BJ (cell line): ENCODE data around the gene ZFP92. TPM values are rescaled to one million over a fixed set of nuclear protein-coding genes. Genes with fewer than 3 reads are reported as not detected.

ENCODE experiments used
- CTCF ChIA-PET: fragments of 350-600 bp; formaldehyde crosslinking; extraction: SDS; loops from one replicate; lab custom pipeline; 2021; ENCODE audit warnings: antibody characterized with exemption, inconsistent platforms; lab: Yijun Ruan, JAX
- POLR2A ChIA-PET: fragments of 300-600 bp; sonication (Branson Sonifier 250); formaldehyde crosslinking; extraction: SDS; loops from one replicate; lab custom pipeline; 2021; ENCODE audit warnings: antibody characterized with exemption; lab: Charles Lee
- DNase-seq: peaks from one replicate; pipeline ENCODE4 v3.0.0-alpha.2; 2011; ENCODE audit warnings: low read depth
- H3K27me3 ChIP-seq: 2 replicates; pipeline ENCODE4 v1.6.0; 2011; ENCODE audit warnings: low read length; ENCODE audit not compliant: control insufficient read depth, insufficient read depth
- H3K36me3 ChIP-seq: 2 replicates; pipeline ENCODE4 v1.5.1; 2011; ENCODE audit warnings: low read length; ENCODE audit not compliant: control insufficient read depth, insufficient read depth
- H3K4me3 ChIP-seq: 2 replicates; pipeline ENCODE4 v1.5.1; 2011; ENCODE audit warnings: low read depth, mild to moderate bottlenecking, control low read depth, low read length
- polyA plus RNA-seq: library from polyadenylated mRNA; depleted of rRNA; stranded (reverse); fragments of >200 nt; gene quantifications from 2 replicates; pipeline ENCODE4 v1.2.3, GENCODE V29; 2011
- TF ChIP-seq, protein P1 (sequence below): IDR thresholded peaks from 2 replicates; pipeline ENCODE4 v1.5.1; 2011; ENCODE audit warnings: low read depth, mild to moderate bottlenecking, control low read depth, inconsistent platforms, low read length, moderate library complexity; ENCODE audit not compliant: insufficient read depth

Gene ZFP92
- polyA plus RNA-seq, 1 experiment, result 0.36 TPM

DNA sequence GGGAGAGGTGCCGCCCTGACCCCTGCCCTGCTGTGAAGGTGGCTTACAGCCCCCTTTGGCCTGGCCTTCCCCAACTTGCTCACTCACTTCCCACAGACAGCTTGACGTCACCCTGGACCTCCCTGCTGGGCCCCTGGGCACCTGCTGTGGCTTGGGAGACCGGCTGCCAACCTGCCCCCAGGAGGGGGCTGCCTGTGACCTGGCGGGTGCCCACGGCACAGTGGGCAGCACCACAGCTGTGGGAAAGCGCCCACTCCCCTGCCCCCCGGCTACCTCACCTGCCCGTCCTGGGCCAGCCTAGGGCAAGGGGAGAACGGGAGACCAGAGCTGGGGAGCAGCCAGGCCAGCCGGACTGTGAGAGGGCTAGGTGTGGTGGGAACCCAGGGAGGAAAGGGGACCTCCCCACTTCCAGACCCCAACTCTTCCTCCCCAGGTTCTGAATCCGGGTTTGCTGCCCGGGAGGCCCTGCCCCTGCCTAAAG, 2.4 kb upstream of the ZFP92 start:
- no peak overlapping the region for H3K4me3 ChIP-seq
- no peaks in the 10 kb centered on the region for H3K27me3 ChIP-seq
- TF ChIP-seq, protein P1, sequence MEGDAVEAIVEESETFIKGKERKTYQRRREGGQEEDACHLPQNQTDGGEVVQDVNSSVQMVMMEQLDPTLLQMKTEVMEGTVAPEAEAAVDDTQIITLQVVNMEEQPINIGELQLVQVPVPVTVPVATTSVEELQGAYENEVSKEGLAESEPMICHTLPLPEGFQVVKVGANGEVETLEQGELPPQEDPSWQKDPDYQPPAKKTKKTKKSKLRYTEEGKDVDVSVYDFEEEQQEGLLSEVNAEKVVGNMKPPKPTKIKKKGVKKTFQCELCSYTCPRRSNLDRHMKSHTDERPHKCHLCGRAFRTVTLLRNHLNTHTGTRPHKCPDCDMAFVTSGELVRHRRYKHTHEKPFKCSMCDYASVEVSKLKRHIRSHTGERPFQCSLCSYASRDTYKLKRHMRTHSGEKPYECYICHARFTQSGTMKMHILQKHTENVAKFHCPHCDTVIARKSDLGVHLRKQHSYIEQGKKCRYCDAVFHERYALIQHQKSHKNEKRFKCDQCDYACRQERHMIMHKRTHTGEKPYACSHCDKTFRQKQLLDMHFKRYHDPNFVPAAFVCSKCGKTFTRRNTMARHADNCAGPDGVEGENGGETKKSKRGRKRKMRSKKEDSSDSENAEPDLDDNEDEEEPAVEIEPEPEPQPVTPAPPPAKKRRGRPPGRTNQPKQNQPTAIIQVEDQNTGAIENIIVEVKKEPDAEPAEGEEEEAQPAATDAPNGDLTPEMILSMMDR, result no peak
- H3K36me3 ChIP-seq, result no peaks in the 10 kb centered on the region
- POLR2A ChIA-PET, result no interaction called here
- CTCF ChIA-PET, result no interaction called here
- no peak for DNase-seq

GRCh38 chrX:153409414-153410101, 1.7 kb upstream of the ZFP92 start:
- no peaks in the 10 kb centered on the region for H3K36me3 ChIP-seq
- DNase-seq, result no peak
- no peak overlapping the region for H3K4me3 ChIP-seq
- no peaks in the 10 kb centered on the region for H3K27me3 ChIP-seq
- TF ChIP-seq, protein P1, result no peak
- POLR2A ChIA-PET, result no interaction called here
- CTCF ChIA-PET, result no interaction called here

DNA sequence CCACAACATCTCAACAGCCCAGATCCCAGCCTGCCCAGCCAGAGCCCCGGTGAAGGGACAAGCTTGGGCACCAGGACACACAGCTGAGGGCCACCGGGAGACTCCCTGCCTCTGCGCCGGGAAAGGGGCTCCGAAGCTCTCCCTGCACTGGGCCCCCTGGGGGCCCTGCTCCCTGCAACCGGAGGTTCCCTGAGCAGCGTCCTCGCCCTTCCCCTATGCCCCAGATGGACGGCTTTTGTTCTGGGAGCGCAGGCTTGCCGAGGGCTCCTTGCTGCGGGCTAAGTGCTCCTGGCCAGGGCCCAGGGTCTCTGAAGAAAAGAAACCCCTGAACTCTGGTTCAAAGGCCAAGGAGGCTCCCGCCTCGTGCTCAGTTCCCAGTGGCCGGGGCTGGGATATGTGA, 899 bp upstream of the ZFP92 start:
- Histone ChIP-seq H3K27me3 (no peaks in the 10 kb centered on the region), H3K4me3 (no peak overlapping the region), H3K36me3 (no peaks in the 10 kb centered on the region)
- CTCF ChIA-PET, result no interaction called here
- no peak for DNase-seq
- POLR2A ChIA-PET, result no interaction called here
- TF ChIP-seq, protein P1, result no peak

DNA sequence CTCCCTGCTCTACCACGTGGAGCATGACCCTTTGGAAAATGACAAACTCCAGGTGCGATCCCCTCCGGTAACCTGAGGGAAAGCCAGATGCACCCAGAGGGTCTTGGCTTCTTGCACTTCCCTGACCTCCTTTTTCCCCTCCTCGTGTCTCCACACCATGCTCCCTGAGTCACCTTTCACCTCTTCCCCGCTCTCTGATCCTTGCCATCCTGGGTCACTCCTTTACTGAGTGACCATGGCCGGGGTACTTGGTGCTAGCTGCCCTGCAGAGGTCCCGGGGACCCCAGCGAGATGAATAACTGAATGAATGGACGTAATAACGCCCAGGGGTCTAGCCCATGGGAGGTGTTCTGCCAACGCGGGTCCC, 401 bp upstream of the ZFP92 start:
- POLR2A ChIA-PET, result no interaction called here
- DNase-seq, result no peak
- Histone ChIP-seq H3K4me3 (peak overlapping the region; percentile 57), H3K36me3 (no peaks in the 10 kb centered on the region), H3K27me3 (no peaks in the 10 kb centered on the region)
- TF ChIP-seq, protein P1, result no peak
- CTCF ChIA-PET, result no interaction called here

GRCh38 chrX:153411988-153412574, 809 bp downstream of the ZFP92 start:
- TF ChIP-seq, protein P1, result no peak

More at GRCh38 chrX:153411988-153412574, 809 bp downstream of the ZFP92 start:
- DNase-seq, result no peak
- POLR2A ChIA-PET, result no interaction called here
- CTCF ChIA-PET, result no interaction called here
- peak overlapping the region; percentile 57 for H3K4me3 ChIP-seq
- H3K36me3 ChIP-seq, result no peaks in the 10 kb centered on the region
- no peaks in the 10 kb centered on the region for H3K27me3 ChIP-seq
